Measurements from ENCODE around the gene ARPC2.

Gene ARPC2

GRCh38 chr2:218290316-218291261 is 73.6 kb downstream of the ARPC2 start:
- peak; percentile 44 for DNase-seq (ENCODE audit: low read depth)

- DNase-seq (ENCODE audit: low read depth): no peak
These were observed 74.5 kb downstream of the ARPC2 start for GRCh38 chr2:218291318-218292047.

GRCh38 chr2:218292048-218293014 is 75.3 kb downstream of the ARPC2 start, which contains the start of gene TMBIM1:
Gene TMBIM1, minus strand, starts transcription at chr2:218292503. Its CDS starts 10,362 bp downstream, at chr2:218282141.
- DNase-seq (ENCODE audit: low read depth): peak; percentile 69

- no peak for DNase-seq (ENCODE audit: low read depth)
These were observed 76.9 kb downstream of the ARPC2 start for GRCh38 chr2:218293715-218294429.

GRCh38 chr2:218294430-218295022 is 77.5 kb downstream of the ARPC2 start:
- DNase-seq (ENCODE audit: low read depth): no peak

- no peak for DNase-seq (ENCODE audit: low read depth)
These were observed 78.0 kb downstream of the ARPC2 start for GRCh38 chr2:218295029-218295428.

- DNase-seq (ENCODE audit: low read depth): no peak
These were observed 79.2 kb downstream of the ARPC2 start for GRCh38 chr2:218296200-218296599.

- DNase-seq (ENCODE audit: low read depth): no peak
These were observed 79.9 kb downstream of the ARPC2 start for GRCh38 chr2:218296847-218297246.

GRCh38 chr2:218298314-218298875 is 81.4 kb downstream of the ARPC2 start:
- DNase-seq (ENCODE audit: low read depth): no peak

- no peak for DNase-seq (ENCODE audit: low read depth)
These were observed 83.2 kb downstream of the ARPC2 start for GRCh38 chr2:218300141-218300540.

- peak; percentile 80 for DNase-seq (ENCODE audit: low read depth)
These were observed 84.3 kb downstream of the ARPC2 start for GRCh38 chr2:218301176-218301819.
